ENCODE results near the gene GRN.

GRCh38 chr17:44383861-44384260, 38.8 kb downstream of the GRN start:
- TF ChIP-seq, protein P1, sequence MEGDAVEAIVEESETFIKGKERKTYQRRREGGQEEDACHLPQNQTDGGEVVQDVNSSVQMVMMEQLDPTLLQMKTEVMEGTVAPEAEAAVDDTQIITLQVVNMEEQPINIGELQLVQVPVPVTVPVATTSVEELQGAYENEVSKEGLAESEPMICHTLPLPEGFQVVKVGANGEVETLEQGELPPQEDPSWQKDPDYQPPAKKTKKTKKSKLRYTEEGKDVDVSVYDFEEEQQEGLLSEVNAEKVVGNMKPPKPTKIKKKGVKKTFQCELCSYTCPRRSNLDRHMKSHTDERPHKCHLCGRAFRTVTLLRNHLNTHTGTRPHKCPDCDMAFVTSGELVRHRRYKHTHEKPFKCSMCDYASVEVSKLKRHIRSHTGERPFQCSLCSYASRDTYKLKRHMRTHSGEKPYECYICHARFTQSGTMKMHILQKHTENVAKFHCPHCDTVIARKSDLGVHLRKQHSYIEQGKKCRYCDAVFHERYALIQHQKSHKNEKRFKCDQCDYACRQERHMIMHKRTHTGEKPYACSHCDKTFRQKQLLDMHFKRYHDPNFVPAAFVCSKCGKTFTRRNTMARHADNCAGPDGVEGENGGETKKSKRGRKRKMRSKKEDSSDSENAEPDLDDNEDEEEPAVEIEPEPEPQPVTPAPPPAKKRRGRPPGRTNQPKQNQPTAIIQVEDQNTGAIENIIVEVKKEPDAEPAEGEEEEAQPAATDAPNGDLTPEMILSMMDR (IDR thresholded peaks at IDR 0.05 in 2 of 3, conservative IDR thresholded peaks at IDR 0.05 in 1 of 3; ENCODE audit: insufficient read depth in 2 of 3, low read depth in 1 of 3, low read length in 3 of 3): no peak
- no peak for TF ChIP-seq TCF3 (CRISPR knock-in tag; IDR thresholded peaks at IDR 0.05)
- no peak for TF ChIP-seq SP2 (IDR thresholded peaks at IDR 0.05; ENCODE audit: extremely low read depth, low read depth, low read length, poor library complexity, severe bottlenecking)
- no peak for TF ChIP-seq KLF6 (CRISPR knock-in tag; IDR thresholded peaks at IDR 0.05; ENCODE audit: borderline replicate concordance)
- no peak for TF ChIP-seq TCF7L2 (IDR thresholded peaks at IDR 0.05; ENCODE audit: low read depth, low read length)
- TF ChIP-seq ZNF134 (CRISPR knock-in tag; conservative IDR thresholded peaks at IDR 0.05): no peak
- TF ChIP-seq, protein P2, sequence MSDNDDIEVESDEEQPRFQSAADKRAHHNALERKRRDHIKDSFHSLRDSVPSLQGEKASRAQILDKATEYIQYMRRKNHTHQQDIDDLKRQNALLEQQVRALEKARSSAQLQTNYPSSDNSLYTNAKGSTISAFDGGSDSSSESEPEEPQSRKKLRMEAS (CRISPR knock-in tag; IDR thresholded peaks at IDR 0.05): no peak
- TF ChIP-seq PRPF4 (IDR thresholded peaks at IDR 0.05; ENCODE audit: insufficient read depth, low read depth, low read length, poor library complexity, severe bottlenecking): no peak
- TF ChIP-seq DMBX1 (CRISPR knock-in tag; IDR thresholded peaks at IDR 0.05; ENCODE audit: borderline replicate concordance): no peak
- TF ChIP-seq, protein P3, sequence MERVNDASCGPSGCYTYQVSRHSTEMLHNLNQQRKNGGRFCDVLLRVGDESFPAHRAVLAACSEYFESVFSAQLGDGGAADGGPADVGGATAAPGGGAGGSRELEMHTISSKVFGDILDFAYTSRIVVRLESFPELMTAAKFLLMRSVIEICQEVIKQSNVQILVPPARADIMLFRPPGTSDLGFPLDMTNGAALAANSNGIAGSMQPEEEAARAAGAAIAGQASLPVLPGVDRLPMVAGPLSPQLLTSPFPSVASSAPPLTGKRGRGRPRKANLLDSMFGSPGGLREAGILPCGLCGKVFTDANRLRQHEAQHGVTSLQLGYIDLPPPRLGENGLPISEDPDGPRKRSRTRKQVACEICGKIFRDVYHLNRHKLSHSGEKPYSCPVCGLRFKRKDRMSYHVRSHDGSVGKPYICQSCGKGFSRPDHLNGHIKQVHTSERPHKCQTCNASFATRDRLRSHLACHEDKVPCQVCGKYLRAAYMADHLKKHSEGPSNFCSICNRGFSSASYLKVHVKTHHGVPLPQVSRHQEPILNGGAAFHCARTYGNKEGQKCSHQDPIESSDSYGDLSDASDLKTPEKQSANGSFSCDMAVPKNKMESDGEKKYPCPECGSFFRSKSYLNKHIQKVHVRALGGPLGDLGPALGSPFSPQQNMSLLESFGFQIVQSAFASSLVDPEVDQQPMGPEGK (CRISPR knock-in tag; IDR thresholded peaks at IDR 0.05; ENCODE audit: borderline replicate concordance): no peak
- no peak for TF ChIP-seq POLR2A (conservative IDR thresholded peaks at IDR 0.05)
- TF ChIP-seq CHCHD3 (CRISPR knock-in tag; IDR thresholded peaks at IDR 0.05): no peak
- TF ChIP-seq SMARCB1 (IDR thresholded peaks at IDR 0.05; ENCODE audit: insufficient read length, low read depth): no peak
- TF ChIP-seq NFYB (IDR thresholded peaks at IDR 0.05; ENCODE audit: extremely low read depth, insufficient read length): no peak

Data from K562 (cell line).